TTC549 (cell line): ENCODE data around the gene PTPN14.

Experiments used
- FAIRE-seq: peaks from 2 replicates; lab custom pipeline; 2012; peaks lifted over from hg19 to GRCh38; lab: Jason Lieb, UNC

The PTPN14 gene

GRCh38 chr1:214393086-214393485, 158.3 kb downstream of the PTPN14 start:
- FAIRE-seq: no peak

GRCh38 chr1:214391873-214392645, 159.3 kb downstream of the PTPN14 start:
- FAIRE-seq: no peak

GRCh38 chr1:214389734-214390133, 161.7 kb downstream of the PTPN14 start:
- FAIRE-seq: no peak

DNA sequence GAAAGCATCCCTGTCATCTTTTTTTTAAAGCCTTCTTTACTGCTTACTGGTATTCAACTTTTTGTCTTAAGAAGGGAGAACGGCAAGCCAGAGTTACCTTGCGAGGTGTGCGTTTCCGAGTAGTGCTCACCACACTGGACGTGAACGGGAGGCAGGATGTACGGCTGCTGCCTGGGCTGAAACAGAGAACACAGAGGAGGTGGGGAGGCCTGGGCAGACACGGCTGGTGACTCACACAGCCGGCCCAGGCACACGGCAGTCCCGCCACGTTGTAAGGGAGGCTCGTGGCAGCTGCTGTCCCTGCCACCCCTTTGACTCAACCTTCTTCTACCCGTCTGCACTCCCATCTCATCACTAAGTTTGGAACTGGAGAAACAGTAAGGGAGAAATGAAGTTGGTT, 164.7 kb downstream of the PTPN14 start:
- no peak for FAIRE-seq

DNA sequence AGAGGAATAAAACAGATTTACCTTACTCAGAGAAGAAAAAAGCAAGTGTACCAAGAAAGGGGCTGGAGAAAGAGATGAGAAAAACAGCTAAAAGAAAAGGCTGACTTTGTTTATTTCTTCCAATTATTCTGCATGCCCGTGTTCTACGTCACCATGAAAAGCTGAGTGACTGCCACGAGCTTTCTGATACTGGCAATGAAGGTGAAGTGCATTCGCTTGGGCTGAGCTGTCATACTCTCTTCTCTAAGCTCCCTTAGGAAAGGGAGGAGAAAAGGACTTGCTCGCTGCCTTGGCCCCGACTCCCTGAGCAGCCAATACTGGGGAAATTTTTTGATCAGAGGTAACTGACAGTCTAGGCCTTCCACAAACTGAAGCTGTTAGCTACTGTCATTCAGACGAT, 165.1 kb downstream of the PTPN14 start:
- FAIRE-seq: no peak

DNA sequence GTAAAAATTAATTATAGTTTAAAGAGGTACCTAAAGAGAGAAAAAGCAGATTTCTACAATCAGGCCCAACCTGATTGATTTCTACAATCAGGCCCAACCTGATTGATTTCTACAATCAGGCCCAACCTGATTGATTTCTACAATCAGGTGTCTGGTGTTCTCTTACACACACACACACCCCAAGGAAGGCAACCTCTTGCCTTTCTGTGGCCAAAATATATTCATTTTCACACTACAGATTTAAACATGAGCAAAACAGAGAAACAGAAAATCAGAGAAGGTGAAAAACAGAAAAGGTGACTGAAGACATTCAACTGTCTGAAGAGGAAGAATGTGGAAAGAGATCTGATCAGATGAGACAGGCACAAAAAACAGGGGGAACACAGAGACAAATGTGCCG, 166.0 kb downstream of the PTPN14 start:
- FAIRE-seq: no peak

- FAIRE-seq: no peak
These were observed 166.9 kb downstream of the PTPN14 start for GRCh38 chr1:214384373-214385079.

DNA sequence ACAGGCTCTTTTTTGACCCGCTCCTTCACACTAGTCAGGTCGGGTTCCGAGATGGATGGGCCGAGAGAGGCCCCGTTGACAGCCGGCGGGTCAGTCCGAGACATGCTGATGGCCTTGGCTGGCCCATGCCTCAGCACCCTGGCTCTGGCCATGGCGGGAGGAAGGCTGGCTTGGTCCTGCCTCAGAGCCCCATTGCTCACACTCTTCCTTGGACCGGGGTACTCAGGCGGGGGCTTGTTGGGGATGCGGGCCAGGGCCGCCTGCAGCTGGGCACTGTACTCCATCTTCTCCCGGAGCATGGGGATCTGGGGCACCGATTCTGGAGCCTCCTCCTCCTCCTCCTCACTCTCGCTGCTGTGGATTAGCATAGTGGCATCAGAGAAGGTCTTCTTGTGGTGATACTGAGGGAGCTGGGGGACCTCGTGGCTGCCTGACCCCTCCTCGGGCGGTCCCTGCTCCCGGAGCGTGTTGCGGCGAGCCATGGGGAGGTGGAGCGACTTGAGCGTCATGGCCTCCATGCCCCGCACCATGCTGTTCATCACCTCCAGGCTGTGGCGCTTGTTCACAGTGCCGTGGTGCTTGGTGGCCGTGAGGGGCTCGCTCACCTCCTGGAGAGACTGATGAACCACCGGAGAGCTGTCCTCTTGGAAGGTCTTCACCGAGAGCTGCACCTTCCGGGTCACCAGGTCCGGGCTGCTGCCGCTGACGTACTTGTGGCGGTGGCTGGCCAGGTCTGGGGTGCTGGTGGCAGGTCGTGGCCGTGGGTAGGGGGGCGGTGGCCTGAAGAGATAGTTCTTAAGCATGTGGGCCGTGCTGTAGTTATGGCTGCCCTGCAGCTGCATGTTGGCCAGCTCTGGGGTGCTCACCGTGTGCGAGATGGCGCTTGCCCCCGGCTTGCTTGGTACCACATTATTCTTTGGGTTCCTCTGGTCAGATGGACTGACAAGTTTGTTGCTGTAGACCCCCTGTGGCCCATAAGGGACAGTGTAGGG, 167.7 kb downstream of the PTPN14 start:
- FAIRE-seq: no peak

GRCh38 chr1:214380986-214381695, 170.3 kb downstream of the PTPN14 start:
- no peak for FAIRE-seq

DNA sequence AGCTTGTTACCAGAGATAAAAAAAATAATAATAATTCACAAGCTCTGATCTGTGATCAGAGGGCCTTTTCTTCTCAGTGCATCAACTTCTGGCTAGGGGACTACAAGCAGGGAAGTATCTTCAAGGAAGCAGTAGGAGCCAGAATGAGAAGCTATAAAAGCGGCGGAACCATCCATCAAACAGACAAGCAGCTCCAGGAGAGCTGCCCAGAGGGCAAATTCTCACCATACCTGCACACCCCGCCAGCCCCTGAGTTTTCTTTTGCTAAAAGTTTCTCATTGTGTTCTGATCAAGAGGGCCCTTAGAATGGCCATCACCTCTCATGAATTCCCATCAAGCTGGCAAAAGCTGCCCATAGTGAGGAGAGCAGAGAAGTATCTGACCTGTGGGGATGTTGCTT, 171.0 kb downstream of the PTPN14 start:
- FAIRE-seq: no peak

DNA sequence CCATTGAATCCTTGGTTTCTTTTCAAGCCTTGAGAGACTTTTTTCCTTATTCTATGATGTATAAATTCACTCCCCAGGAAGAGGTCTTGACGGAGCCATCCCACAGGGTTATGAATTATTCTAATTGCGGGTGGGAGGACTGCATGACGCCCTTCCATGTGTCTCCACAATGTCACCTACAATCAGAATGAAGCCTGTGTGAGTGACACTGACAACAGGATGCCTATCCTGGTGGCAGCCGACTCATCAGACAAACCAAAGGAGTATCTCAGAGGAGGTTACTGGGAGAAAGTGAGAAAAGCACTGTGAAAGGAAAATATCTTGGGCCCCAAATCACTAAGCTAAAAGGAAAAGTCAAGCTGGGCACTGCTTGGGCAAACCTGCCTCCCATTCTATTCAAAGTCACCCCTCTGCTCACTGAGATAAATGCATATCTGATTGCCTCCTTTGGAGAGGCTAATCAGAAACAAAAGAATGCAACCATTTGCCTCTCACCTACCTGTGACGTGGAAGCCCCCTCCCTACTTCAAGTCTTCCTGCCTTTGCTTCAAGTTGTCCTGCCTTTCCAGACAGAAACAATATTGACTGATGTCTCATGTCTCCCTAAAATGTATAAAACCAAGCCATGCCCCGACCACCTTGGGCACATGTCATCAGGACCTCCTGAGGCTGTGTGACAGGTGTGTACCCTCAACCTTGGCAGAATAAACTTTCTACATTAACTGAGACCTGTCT, 172.0 kb downstream of the PTPN14 start:
- FAIRE-seq: no peak

GRCh38 chr1:214378492-214378891, 172.9 kb downstream of the PTPN14 start:
- FAIRE-seq: no peak

DNA sequence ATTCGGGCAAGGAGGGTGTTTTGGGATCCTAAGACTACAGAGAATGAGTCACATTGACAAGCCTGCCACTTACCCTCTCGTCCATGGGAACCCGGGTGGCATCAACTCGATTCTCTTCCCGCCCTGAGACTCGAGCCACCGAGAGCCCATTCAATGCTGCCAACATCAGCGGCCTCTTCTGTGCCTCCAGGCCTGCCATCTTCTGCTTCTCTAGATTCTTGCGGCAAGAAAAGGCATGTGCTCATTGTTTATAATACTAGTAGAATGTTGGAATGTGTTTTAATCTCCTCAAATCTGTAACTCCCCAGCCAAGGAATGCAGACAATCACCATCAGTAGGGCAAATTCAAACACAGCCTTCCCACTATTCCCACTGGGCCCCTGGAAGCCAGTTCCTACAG, 173.5 kb downstream of the PTPN14 start:
- no peak for FAIRE-seq

GRCh38 chr1:214377485-214377884, 173.9 kb downstream of the PTPN14 start:
- FAIRE-seq: no peak

GRCh38 chr1:214372092-214372491, 179.3 kb downstream of the PTPN14 start:
- FAIRE-seq: no peak

- FAIRE-seq: no peak
These were observed 180.8 kb downstream of the PTPN14 start for GRCh38 chr1:214370615-214371014.

GRCh38 chr1:214369364-214369763, 182.0 kb downstream of the PTPN14 start:
- FAIRE-seq: no peak

GRCh38 chr1:214367841-214368240, 183.6 kb downstream of the PTPN14 start:
- no peak for FAIRE-seq

DNA sequence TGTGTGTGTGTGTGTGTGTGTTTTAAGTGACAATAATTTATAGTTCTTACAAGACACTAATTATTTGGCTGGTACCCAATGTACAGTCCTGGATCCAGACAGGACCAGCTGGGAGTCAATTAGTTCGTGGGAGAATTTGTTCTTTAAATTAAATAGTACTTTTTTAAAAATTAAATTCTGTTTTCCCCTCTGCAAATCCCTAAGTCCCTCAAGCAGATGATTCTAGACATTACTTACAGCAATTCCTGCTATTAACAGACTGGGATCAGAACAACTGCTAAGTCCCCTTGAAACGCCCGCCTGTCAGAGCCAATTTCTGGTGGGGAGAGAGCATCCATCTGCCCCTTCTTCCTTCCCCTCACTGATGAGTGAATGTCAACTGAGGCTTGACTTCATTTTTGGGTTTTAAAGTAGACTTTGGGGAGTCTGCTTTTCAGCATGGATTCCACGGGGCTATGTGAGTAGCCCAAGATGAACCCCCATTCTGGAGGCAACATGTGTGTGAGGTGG, 186.6 kb downstream of the PTPN14 start:
- no peak for FAIRE-seq

DNA sequence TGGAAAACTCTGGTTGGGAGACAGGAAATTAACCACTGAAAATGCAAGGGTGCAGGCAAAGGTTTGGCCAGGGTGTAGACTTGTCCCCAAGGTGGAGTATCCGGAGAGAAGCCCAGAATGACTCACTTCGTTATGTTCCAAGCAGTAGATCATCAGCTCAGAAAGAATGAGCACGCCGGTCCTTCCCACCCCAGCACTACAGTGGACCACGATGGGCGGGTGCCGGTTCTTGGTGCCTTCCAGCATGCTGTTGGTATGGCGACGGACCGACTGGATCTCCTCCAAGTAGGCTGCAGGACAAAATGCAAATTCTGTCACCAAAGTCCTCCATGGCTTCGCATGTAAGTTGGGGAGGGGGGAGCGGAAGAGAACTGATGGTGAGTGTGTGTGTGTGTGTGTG, 187.0 kb downstream of the PTPN14 start:
- no peak for FAIRE-seq

DNA sequence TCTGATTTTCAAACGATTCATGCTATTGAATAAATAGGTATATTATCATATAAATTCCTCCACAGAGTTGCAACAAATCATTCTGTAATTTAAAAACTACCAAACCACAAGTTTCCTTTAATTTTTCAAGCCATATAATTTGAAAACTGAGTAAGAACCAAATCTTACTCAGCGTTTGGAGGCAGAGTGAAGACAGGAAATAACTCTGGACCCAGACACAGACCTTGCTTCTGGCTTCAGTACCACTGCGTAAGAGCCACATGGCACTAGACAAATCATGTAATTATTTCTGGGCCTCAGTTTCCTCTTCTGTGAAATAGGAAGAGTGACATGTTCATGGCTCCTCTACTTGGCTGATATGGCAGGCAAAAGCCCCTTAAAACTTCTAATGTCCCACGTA, 188.0 kb downstream of the PTPN14 start:
- FAIRE-seq: no peak
